ENCODE data around the gene RFT1.

Gene RFT1

GRCh38 chr3:53170325-53171063 is 40.3 kb upstream of the RFT1 start:
- peak; percentile 97 for FAIRE-seq
- TF ChIP-seq POU2F2 (IDR thresholded peaks at IDR 0.05; ENCODE audit: low read depth, low read length) (no peak), POLR2AphosphoS5 (IDR thresholded peaks at IDR 0.05; ENCODE audit: low read depth, low read length) (0 out of 2 replicates have a peak, but pooled peaks have one; percentile 42), POLR2A (IDR thresholded peaks at IDR 0.05; ENCODE audit: low read depth, low read length) (peak; percentile 37; the same call in 1 of the 2 replicates), SPI1 (IDR thresholded peaks at IDR 0.05; ENCODE audit: low read depth, low read length) (no peak), TAF1 (IDR thresholded peaks at IDR 0.05; ENCODE audit: low read depth, low read length) (peak; percentile 30; the same call in 1 of the 2 replicates)
- peak; percentile 70 for DNase-seq (ENCODE audit: insufficient read length, low spot score)

- TF ChIP-seq POLR2AphosphoS5 (IDR thresholded peaks at IDR 0.05; ENCODE audit: low read depth, low read length) (no peak), SPI1 (IDR thresholded peaks at IDR 0.05; ENCODE audit: low read depth, low read length) (peak; percentile 92)
- DNase-seq (ENCODE audit: insufficient read length, low spot score) (no peak), FAIRE-seq (no peak)
Measured at GRCh38 chr3:53169832-53170324, 39.6 kb upstream of the RFT1 start.

- FAIRE-seq, result peak; percentile 83
Measured at GRCh38 chr3:53169045-53169831, 39.0 kb upstream of the RFT1 start.

GRCh38 chr3:53168175-53168923 is 38.1 kb upstream of the RFT1 start:
- TF ChIP-seq PAX5 (IDR thresholded peaks at IDR 0.05; ENCODE audit: insufficient read depth, low read length, severe bottlenecking) (no peak), POU2F2 (IDR thresholded peaks at IDR 0.05; ENCODE audit: low read depth, low read length) (no peak), POLR2A (IDR thresholded peaks at IDR 0.05; ENCODE audit: low read depth, low read length) (no peak), TAF1 (IDR thresholded peaks at IDR 0.05; ENCODE audit: low read depth, low read length) (no peak), POLR2AphosphoS5 (IDR thresholded peaks at IDR 0.05; ENCODE audit: low read depth, low read length) (no peak), SPI1 (IDR thresholded peaks at IDR 0.05; ENCODE audit: low read depth, low read length) (no peak)
- no peak for DNase-seq (ENCODE audit: insufficient read length, low spot score)
- peak; percentile 43 for FAIRE-seq

More at GRCh38 chr3:53169045-53169831, 39.0 kb upstream of the RFT1 start:
- no peak for DNase-seq (ENCODE audit: insufficient read length, low spot score)
- TF ChIP-seq PAX5 (IDR thresholded peaks at IDR 0.05; ENCODE audit: insufficient read depth, low read length, severe bottlenecking), result no peak
- TF ChIP-seq POLR2A (IDR thresholded peaks at IDR 0.05; ENCODE audit: low read depth, low read length), result no peak
- no peak for TF ChIP-seq POU2F2 (IDR thresholded peaks at IDR 0.05; ENCODE audit: low read depth, low read length)
- TF ChIP-seq TAF1 (IDR thresholded peaks at IDR 0.05; ENCODE audit: low read depth, low read length), result no peak
- no peak for TF ChIP-seq POLR2AphosphoS5 (IDR thresholded peaks at IDR 0.05; ENCODE audit: low read depth, low read length)
- TF ChIP-seq SPI1 (IDR thresholded peaks at IDR 0.05; ENCODE audit: low read depth, low read length), result no peak

- TF ChIP-seq POU2F2 (IDR thresholded peaks at IDR 0.05; ENCODE audit: low read depth, low read length), result peak; percentile 82; the same call in 1 of the 2 replicates
- TF ChIP-seq TAF1 (IDR thresholded peaks at IDR 0.05; ENCODE audit: low read depth, low read length), result no peak
- no peak for TF ChIP-seq SPI1 (IDR thresholded peaks at IDR 0.05; ENCODE audit: low read depth, low read length)
- TF ChIP-seq PAX5 (IDR thresholded peaks at IDR 0.05; ENCODE audit: insufficient read depth, low read length, severe bottlenecking), result no peak
- TF ChIP-seq POLR2AphosphoS5 (IDR thresholded peaks at IDR 0.05; ENCODE audit: low read depth, low read length), result no peak
- no peak for TF ChIP-seq POLR2A (IDR thresholded peaks at IDR 0.05; ENCODE audit: low read depth, low read length)
- FAIRE-seq (peak; percentile 90), DNase-seq (ENCODE audit: insufficient read length, low spot score) (no peak)
Measured at GRCh38 chr3:53167418-53168174, 37.4 kb upstream of the RFT1 start.

GRCh38 chr3:53166781-53167291 is 36.6 kb upstream of the RFT1 start:
- FAIRE-seq (no peak), DNase-seq (ENCODE audit: insufficient read length, low spot score) (no peak)
- TF ChIP-seq SPI1 (IDR thresholded peaks at IDR 0.05; ENCODE audit: low read depth, low read length) (0 out of 2 replicates have a peak, but pooled peaks have one; percentile 10), POLR2AphosphoS5 (IDR thresholded peaks at IDR 0.05; ENCODE audit: low read depth, low read length) (no peak)

GRCh38 chr3:53166206-53166605 is 36.0 kb upstream of the RFT1 start:
- TF ChIP-seq POU2F2 (IDR thresholded peaks at IDR 0.05; ENCODE audit: low read depth, low read length), result no peak
- no peak for TF ChIP-seq POLR2A (IDR thresholded peaks at IDR 0.05; ENCODE audit: low read depth, low read length)
- no peak for TF ChIP-seq SPI1 (IDR thresholded peaks at IDR 0.05; ENCODE audit: low read depth, low read length)
- TF ChIP-seq POLR2AphosphoS5 (IDR thresholded peaks at IDR 0.05; ENCODE audit: low read depth, low read length), result no peak
- TF ChIP-seq PAX5 (IDR thresholded peaks at IDR 0.05; ENCODE audit: insufficient read depth, low read length, severe bottlenecking), result no peak
- TF ChIP-seq TAF1 (IDR thresholded peaks at IDR 0.05; ENCODE audit: low read depth, low read length), result no peak
- no peak for FAIRE-seq
- no peak for DNase-seq (ENCODE audit: insufficient read length, low spot score)

- FAIRE-seq, result no peak
- no peak for DNase-seq (ENCODE audit: insufficient read length, low spot score)
- TF ChIP-seq TAF1 (IDR thresholded peaks at IDR 0.05; ENCODE audit: low read depth, low read length) (no peak), POLR2AphosphoS5 (IDR thresholded peaks at IDR 0.05; ENCODE audit: low read depth, low read length) (no peak)
Measured at GRCh38 chr3:53164911-53165310, 34.7 kb upstream of the RFT1 start.
